CD8-positive, alpha-beta memory T cell (primary cell): Measurements from ENCODE around the gene MS4A14. TPM values are rescaled to one million over a fixed set of nuclear protein-coding genes. Genes with fewer than 3 reads are reported as not detected.

Experiments used
- polyA plus RNA-seq: library from polyadenylated mRNA; unstranded; fragments of 300-500 nt; fragmentation: Illumina TruSeq; gene quantifications from one replicate; pipeline ENCODE4 v1.2.3, GENCODE V29; 2021
- total RNA-seq, 2 experiments: library from RNA; stranded (reverse); gene quantifications; one replicate each; pipeline ENCODE4 v1.2.3, GENCODE V29; 2021

The MS4A14 gene
- total and polyA plus RNA-seq, 3 experiments from 2014 or later, result not detected

Other genes with a start within 250 kb of the MS4A14 start
- gene MS4A6A, start 213.4 kb upstream of the MS4A14 start, total RNA-seq, result 1 to 10 TPM; 1.6 TPM
- 0.97 TPM for gene MS4A6A, start 213.4 kb upstream of the MS4A14 start, polyA plus RNA-seq
- gene MS4A4E, start 153.3 kb upstream of the MS4A14 start, total RNA-seq, result not detected
- gene MS4A4E, start 153.3 kb upstream of the MS4A14 start, polyA plus RNA-seq, result not detected
- under 1 TPM in 1 of 2 experiments, not detected in 1; 0.20 TPM for gene MS4A4A, start 115.8 kb upstream of the MS4A14 start, total RNA-seq
- gene MS4A4A, start 115.8 kb upstream of the MS4A14 start, polyA plus RNA-seq, result not detected
- gene MS4A6E, start 69.2 kb upstream of the MS4A14 start, total RNA-seq, result not detected
- not detected for gene MS4A6E, start 69.2 kb upstream of the MS4A14 start, polyA plus RNA-seq
- gene MS4A7, start 17.9 kb upstream of the MS4A14 start, total RNA-seq, result under 1 TPM; 0.51 to 0.98 TPM
- gene MS4A7, start 17.9 kb upstream of the MS4A14 start, polyA plus RNA-seq, result not detected
- not detected for gene MS4A5, start 33.1 kb downstream of the MS4A14 start, total RNA-seq
- gene MS4A5, start 33.1 kb downstream of the MS4A14 start, polyA plus RNA-seq, result not detected
- 1 to 10 TPM in 1 of 2 experiments, under 1 TPM in 1; 0.70 to 1.2 TPM for gene MS4A1, start 59.4 kb downstream of the MS4A14 start, total RNA-seq
- 11.1 TPM for gene MS4A1, start 59.4 kb downstream of the MS4A14 start, polyA plus RNA-seq
- not detected for gene MS4A12, start 96.3 kb downstream of the MS4A14 start, total RNA-seq
- gene MS4A12, start 96.3 kb downstream of the MS4A14 start, polyA plus RNA-seq, result not detected
- gene MS4A13, start 118.9 kb downstream of the MS4A14 start, total RNA-seq, result not detected
- not detected for gene MS4A13, start 118.9 kb downstream of the MS4A14 start, polyA plus RNA-seq